Activated naive CD8-positive, alpha-beta T cell (primary cell): Measurements from ENCODE around the gene TMEM183A.

Source experiments
- H3K27ac Mint-ChIP-seq: one replicate; pipeline ENCODE4 v1.8.0; 2021; ENCODE audit warnings: mixed read lengths
- H3K27me3 Mint-ChIP-seq: one replicate; pipeline ENCODE4 v1.8.0; 2021; ENCODE audit warnings: mixed read lengths
- H3K36me3 Mint-ChIP-seq: one replicate; pipeline ENCODE4 v1.8.0; 2021; ENCODE audit warnings: mixed read lengths
- H3K4me1 Mint-ChIP-seq: one replicate; pipeline ENCODE4 v1.8.0; 2021; ENCODE audit warnings: low read depth, mixed read lengths
- H3K4me3 Mint-ChIP-seq: one replicate; pipeline ENCODE4 v1.8.0; 2021; ENCODE audit warnings: mild to moderate bottlenecking, mixed read lengths
- H3K9me3 Mint-ChIP-seq: one replicate; pipeline ENCODE4 v1.8.0; 2021; ENCODE audit warnings: low read depth, mixed read lengths

The TMEM183A gene

GRCh38 chr1:203056012-203056411 is 48.8 kb downstream of the TMEM183A start:
- Mint-ChIP-seq H3K27ac (no peak overlapping the region), H3K27me3 (peaks cover 3% of the 10 kb centered on the region), H3K9me3 (no peaks in the 10 kb centered on the region)

GRCh38 chr1:203056516-203056915 is 49.3 kb downstream of the TMEM183A start:
- Mint-ChIP-seq H3K27me3 (no peaks in the 10 kb centered on the region), H3K9me3 (no peaks in the 10 kb centered on the region), H3K4me1 (no peaks in the 10 kb centered on the region), H3K27ac (no peak overlapping the region), H3K4me3 (no peak overlapping the region), H3K36me3 (no peaks in the 10 kb centered on the region)

More at GRCh38 chr1:203056012-203056411, 48.8 kb downstream of the TMEM183A start:
- no peaks in the 10 kb centered on the region for H3K4me1 Mint-ChIP-seq
- no peak overlapping the region for H3K4me3 Mint-ChIP-seq
- no peaks in the 10 kb centered on the region for H3K36me3 Mint-ChIP-seq

- H3K36me3 Mint-ChIP-seq, result no peaks in the 10 kb centered on the region
- H3K27ac Mint-ChIP-seq, result no peak overlapping the region
- H3K4me3 Mint-ChIP-seq, result no peak overlapping the region
- H3K9me3 Mint-ChIP-seq, result no peaks in the 10 kb centered on the region
- H3K27me3 Mint-ChIP-seq, result no peaks in the 10 kb centered on the region
- no peaks in the 10 kb centered on the region for H3K4me1 Mint-ChIP-seq
These were observed 50.9 kb downstream of the TMEM183A start for GRCh38 chr1:203057911-203058675.

GRCh38 chr1:203058676-203058935 is 51.4 kb downstream of the TMEM183A start:
- H3K9me3 Mint-ChIP-seq, result no peaks in the 10 kb centered on the region
- no peak overlapping the region for H3K4me3 Mint-ChIP-seq
- no peaks in the 10 kb centered on the region for H3K27me3 Mint-ChIP-seq
- H3K36me3 Mint-ChIP-seq, result no peaks in the 10 kb centered on the region
- no peak overlapping the region for H3K27ac Mint-ChIP-seq
- H3K4me1 Mint-ChIP-seq, result no peaks in the 10 kb centered on the region

- Mint-ChIP-seq H3K36me3 (no peaks in the 10 kb centered on the region), H3K27me3 (no peaks in the 10 kb centered on the region), H3K27ac (no peak overlapping the region), H3K4me1 (no peaks in the 10 kb centered on the region), H3K4me3 (no peak overlapping the region), H3K9me3 (no peaks in the 10 kb centered on the region)
These were observed 52.3 kb downstream of the TMEM183A start for GRCh38 chr1:203059485-203059884.

GRCh38 chr1:203060115-203060514 is 52.9 kb downstream of the TMEM183A start:
- Mint-ChIP-seq H3K27ac (no peak overlapping the region), H3K9me3 (no peaks in the 10 kb centered on the region), H3K4me1 (no peaks in the 10 kb centered on the region), H3K36me3 (no peaks in the 10 kb centered on the region), H3K27me3 (no peaks in the 10 kb centered on the region), H3K4me3 (no peak overlapping the region)

- no peaks in the 10 kb centered on the region for H3K9me3 Mint-ChIP-seq
- no peaks in the 10 kb centered on the region for H3K36me3 Mint-ChIP-seq
- H3K27me3 Mint-ChIP-seq, result no peaks in the 10 kb centered on the region
- H3K27ac Mint-ChIP-seq, result no peak overlapping the region
- no peaks in the 10 kb centered on the region for H3K4me1 Mint-ChIP-seq
- H3K4me3 Mint-ChIP-seq, result no peak overlapping the region
These were observed 56.1 kb downstream of the TMEM183A start for GRCh38 chr1:203063287-203063686.

GRCh38 chr1:203065191-203065590 is 58.0 kb downstream of the TMEM183A start:
- Mint-ChIP-seq H3K4me1 (no peaks in the 10 kb centered on the region), H3K36me3 (no peaks in the 10 kb centered on the region), H3K27me3 (no peaks in the 10 kb centered on the region), H3K4me3 (no peak overlapping the region), H3K27ac (no peak overlapping the region), H3K9me3 (no peaks in the 10 kb centered on the region)

- H3K27me3 Mint-ChIP-seq, result no peaks in the 10 kb centered on the region
- no peak overlapping the region for H3K4me3 Mint-ChIP-seq
- no peaks in the 10 kb centered on the region for H3K9me3 Mint-ChIP-seq
- no peaks in the 10 kb centered on the region for H3K4me1 Mint-ChIP-seq
- no peaks in the 10 kb centered on the region for H3K36me3 Mint-ChIP-seq
- H3K27ac Mint-ChIP-seq, result no peak overlapping the region
These were observed 58.8 kb downstream of the TMEM183A start for GRCh38 chr1:203065986-203066385.

- H3K27me3 Mint-ChIP-seq, result no peaks in the 10 kb centered on the region
These were observed 59.8 kb downstream of the TMEM183A start for GRCh38 chr1:203066965-203067364.

GRCh38 chr1:203069030-203069747 is 62.0 kb downstream of the TMEM183A start:
- Mint-ChIP-seq H3K27me3 (peaks cover 11% of the 10 kb centered on the region), H3K36me3 (peaks cover 2% of the 10 kb centered on the region), H3K4me3 (no peak overlapping the region), H3K27ac (no peak overlapping the region), H3K4me1 (no peaks in the 10 kb centered on the region), H3K9me3 (no peaks in the 10 kb centered on the region)

More at GRCh38 chr1:203066965-203067364, 59.8 kb downstream of the TMEM183A start:
- Mint-ChIP-seq H3K27ac (no peak overlapping the region), H3K4me1 (no peaks in the 10 kb centered on the region), H3K36me3 (no peaks in the 10 kb centered on the region), H3K9me3 (no peaks in the 10 kb centered on the region), H3K4me3 (no peak overlapping the region)

GRCh38 chr1:203072002-203072602 is 64.9 kb downstream of the TMEM183A start:
- Mint-ChIP-seq H3K27me3 (peaks cover 18% of the 10 kb centered on the region), H3K4me1 (peaks cover 6% of the 10 kb centered on the region), H3K27ac (no peak overlapping the region), H3K4me3 (no peak overlapping the region), H3K9me3 (no peaks in the 10 kb centered on the region), H3K36me3 (peaks cover 2% of the 10 kb centered on the region)

GRCh38 chr1:203072911-203073310 is 65.7 kb downstream of the TMEM183A start:
- Mint-ChIP-seq H3K4me1 (peaks cover 6% of the 10 kb centered on the region), H3K9me3 (no peaks in the 10 kb centered on the region), H3K4me3 (no peak overlapping the region), H3K27me3 (peaks cover 23% of the 10 kb centered on the region), H3K36me3 (peaks cover 2% of the 10 kb centered on the region), H3K27ac (no peak overlapping the region)

- H3K27me3 Mint-ChIP-seq, result peaks cover 26% of the 10 kb centered on the region
- H3K4me1 Mint-ChIP-seq, result peaks cover 6% of the 10 kb centered on the region
- H3K27ac Mint-ChIP-seq, result no peak overlapping the region
- H3K36me3 Mint-ChIP-seq, result peaks cover 2% of the 10 kb centered on the region
- H3K4me3 Mint-ChIP-seq, result no peak overlapping the region
- no peaks in the 10 kb centered on the region for H3K9me3 Mint-ChIP-seq
These were observed 66.3 kb downstream of the TMEM183A start for GRCh38 chr1:203073469-203073868.
